ENCODE data around the gene PLEKHG4B. TPM values are rescaled to one million over a fixed set of nuclear protein-coding genes. Genes with fewer than 3 reads are reported as not detected.
A peak's percentile ranks its signal among the peaks of the same experiment; 100 is the strongest.

PLEKHG4B gene
- total and polyA plus RNA-seq, 2 donors from 2014 or later: 0.13 to 0.37 TPM

- Histone ChIP-seq H3K4me3 (ENCODE audit: low read length in 3 of 3) (no peak overlapping the region), H3K4me1 (ENCODE audit: control insufficient read depth in 2 of 3, insufficient read depth in 2 of 3, low read depth in 1 of 3, low read length in 3 of 3) (peaks cover 0 to 14% (median 3%) of the 10 kb centered on the region in 3 donors), H3K9ac (ENCODE audit: low read length in 3 of 3) (no peak overlapping the region), H3K27ac (ENCODE audit: low read depth in 2 of 2, low read length in 2 of 2) (no peak overlapping the region), H3K9me3 (ENCODE audit: control insufficient read depth in 2 of 3, insufficient read depth in 1 of 3, low read length in 3 of 3) (no peaks in the 10 kb centered on the region), H3K36me3 (ENCODE audit: control insufficient read depth in 2 of 3, insufficient read depth in 3 of 3, low read length in 3 of 3) (no peaks in the 10 kb centered on the region), H3K27me3 (ENCODE audit: control insufficient read depth, insufficient read depth, low read length) (no peaks in the 10 kb centered on the region)
- FAIRE-seq (no peak), DNase-seq (no peak)
- intact Hi-C loops (cut with DNase I): no loop called here
- no peak for TF ChIP-seq CTCF (IDR thresholded peaks at IDR 0.05; ENCODE audit: borderline replicate concordance, extremely low read depth, insufficient read depth)
Measured at GRCh38 chr5:192691-192969, 100.7 kb downstream of the PLEKHG4B start.

GRCh38 chr5:192970-193831 is 101.2 kb downstream of the PLEKHG4B start:
- Histone ChIP-seq H3K4me1 (ENCODE audit: control insufficient read depth in 2 of 3, insufficient read depth in 2 of 3, low read depth in 1 of 3, low read length in 3 of 3) (peaks cover 0 to 12% (median 3%) of the 10 kb centered on the region in 3 donors), H3K27me3 (ENCODE audit: control insufficient read depth, insufficient read depth, low read length) (no peaks in the 10 kb centered on the region), H3K9ac (ENCODE audit: low read length in 3 of 3) (no peak overlapping the region), H3K36me3 (ENCODE audit: control insufficient read depth in 2 of 3, insufficient read depth in 3 of 3, low read length in 3 of 3) (no peaks in the 10 kb centered on the region), H3K9me3 (ENCODE audit: control insufficient read depth in 2 of 3, insufficient read depth in 1 of 3, low read length in 3 of 3) (no peaks in the 10 kb centered on the region), H3K27ac (ENCODE audit: low read depth in 2 of 2, low read length in 2 of 2) (no peak overlapping the region), H3K4me3 (ENCODE audit: low read length in 3 of 3) (no peak overlapping the region)
- intact Hi-C loops (cut with DNase I): no loop called here
- DNase-seq (peak in 2 of 5 donors; percentile 54 to 69), FAIRE-seq (no peak)
- TF ChIP-seq CTCF (IDR thresholded peaks at IDR 0.05; ENCODE audit: borderline replicate concordance, extremely low read depth, insufficient read depth): no peak

GRCh38 chr5:194102-194501 is 102.1 kb downstream of the PLEKHG4B start:
- DNase-seq: peak in 2 of 5 donors; percentile 34 to 58
- FAIRE-seq: no peak

More at GRCh38 chr5:194102-194501, 102.1 kb downstream of the PLEKHG4B start:
- H3K27ac ChIP-seq (ENCODE audit: low read depth in 2 of 2, low read length in 2 of 2): no peak overlapping the region
- H3K4me1 ChIP-seq (ENCODE audit: control insufficient read depth in 2 of 3, insufficient read depth in 2 of 3, low read depth in 1 of 3, low read length in 3 of 3): peaks cover 0 to 9% (median 0%) of the 10 kb centered on the region in 3 donors
- intact Hi-C loops (cut with DNase I): no loop called here
- no peaks in the 10 kb centered on the region for H3K9me3 ChIP-seq (ENCODE audit: control insufficient read depth in 2 of 3, insufficient read depth in 1 of 3, low read length in 3 of 3)
- no peaks in the 10 kb centered on the region for H3K36me3 ChIP-seq (ENCODE audit: control insufficient read depth in 2 of 3, insufficient read depth in 3 of 3, low read length in 3 of 3)
- no peak overlapping the region for H3K9ac ChIP-seq (ENCODE audit: low read length in 3 of 3)
- H3K4me3 ChIP-seq (ENCODE audit: low read length in 3 of 3): no peak overlapping the region
- no peaks in the 10 kb centered on the region for H3K27me3 ChIP-seq (ENCODE audit: control insufficient read depth, insufficient read depth, low read length)
- no peak for TF ChIP-seq CTCF (IDR thresholded peaks at IDR 0.05; ENCODE audit: borderline replicate concordance, extremely low read depth, insufficient read depth)
